Prostate gland (tissue), 2 donors: ENCODE results near the gene NUP210.

ENCODE experiments used
- POLR2A ChIP-seq: fragments of 450-650 bp; IDR thresholded peaks from one replicate; pipeline ENCODE4 v1.6.1; 2016; ENCODE audit warnings: antibody characterized with exemption, mild to moderate bottlenecking
- POLR2AphosphoS5 ChIP-seq: sonication (generic); formaldehyde crosslinking; IDR thresholded peaks from one replicate; pipeline ENCODE4 v1.6.1; 2017; ENCODE audit warnings: antibody characterized with exemption
- TF ChIP-seq, protein P1 (sequence below), 4 experiments: fragments of 200-600 bp in 2 of 4; fragments of 450-650 bp in 2 of 4; sonication (generic) in 2 of 4; IDR thresholded peaks; 1 replicate in 3 of 4; 2 replicates in 1 of 4; pipeline ENCODE4 v1.5.1; 2016 to 2019; ENCODE audit warnings: antibody characterized with exemption in 4 of 4, mild to moderate bottlenecking in 2 of 4, moderate library complexity in 2 of 4

DNA sequence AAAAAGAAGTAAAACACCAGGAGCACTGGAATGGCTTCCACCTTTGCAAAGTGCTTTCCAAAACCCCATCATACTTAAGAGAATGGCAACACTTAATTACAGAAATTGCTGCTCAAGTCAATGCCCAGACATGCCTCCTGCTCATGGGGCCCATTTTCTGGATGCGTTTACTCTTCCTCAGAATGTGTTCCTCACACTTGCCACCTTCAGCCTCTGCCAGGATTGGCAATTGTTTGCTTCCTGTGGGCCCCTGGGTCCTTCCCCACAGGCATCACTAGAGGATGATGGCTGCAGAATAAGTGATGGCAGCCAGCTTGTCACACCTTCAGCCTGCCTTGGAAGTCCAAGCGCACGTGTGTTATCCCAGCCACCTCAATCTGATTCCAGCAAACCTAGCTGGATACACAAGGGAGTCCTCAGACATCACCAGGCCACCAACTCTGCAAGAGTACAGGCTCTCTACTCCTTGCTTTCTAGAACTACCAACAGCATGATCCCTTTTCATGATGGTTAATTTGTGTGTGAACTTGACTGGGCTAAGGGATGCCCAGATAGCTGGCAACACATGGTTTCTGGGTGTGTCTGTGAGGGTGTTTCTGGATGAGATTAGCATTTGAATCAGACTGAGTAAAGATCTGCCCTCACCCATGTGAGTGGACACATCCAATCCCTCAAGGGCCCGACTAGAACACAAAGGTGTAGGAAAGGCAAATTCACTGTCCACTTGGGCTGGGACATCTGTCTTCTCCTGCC lies 4.9 kb upstream of the NUP210 start:
- TF ChIP-seq, protein P1, sequence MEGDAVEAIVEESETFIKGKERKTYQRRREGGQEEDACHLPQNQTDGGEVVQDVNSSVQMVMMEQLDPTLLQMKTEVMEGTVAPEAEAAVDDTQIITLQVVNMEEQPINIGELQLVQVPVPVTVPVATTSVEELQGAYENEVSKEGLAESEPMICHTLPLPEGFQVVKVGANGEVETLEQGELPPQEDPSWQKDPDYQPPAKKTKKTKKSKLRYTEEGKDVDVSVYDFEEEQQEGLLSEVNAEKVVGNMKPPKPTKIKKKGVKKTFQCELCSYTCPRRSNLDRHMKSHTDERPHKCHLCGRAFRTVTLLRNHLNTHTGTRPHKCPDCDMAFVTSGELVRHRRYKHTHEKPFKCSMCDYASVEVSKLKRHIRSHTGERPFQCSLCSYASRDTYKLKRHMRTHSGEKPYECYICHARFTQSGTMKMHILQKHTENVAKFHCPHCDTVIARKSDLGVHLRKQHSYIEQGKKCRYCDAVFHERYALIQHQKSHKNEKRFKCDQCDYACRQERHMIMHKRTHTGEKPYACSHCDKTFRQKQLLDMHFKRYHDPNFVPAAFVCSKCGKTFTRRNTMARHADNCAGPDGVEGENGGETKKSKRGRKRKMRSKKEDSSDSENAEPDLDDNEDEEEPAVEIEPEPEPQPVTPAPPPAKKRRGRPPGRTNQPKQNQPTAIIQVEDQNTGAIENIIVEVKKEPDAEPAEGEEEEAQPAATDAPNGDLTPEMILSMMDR (IDR thresholded peaks at IDR 0.05) = no peak
- TF ChIP-seq POLR2A = no peak
- TF ChIP-seq POLR2AphosphoS5 = no peak
